OCI-LY3 (cell line): Measurements from ENCODE around the gene DENND1A.

Experiments used
- H2AFZ ChIP-seq: fragments of 200-600, 300-600 bp; shearing (Covaris generic); 2 replicates; pipeline ENCODE4 v1.6.0; 2014; ENCODE audit warnings: antibody characterized with exemption, low read depth, low read length
- H3K27ac ChIP-seq: fragments of 200-600, 300-600 bp; sonication (generic); 2 replicates; pipeline ENCODE4 v1.5.1; 2014; ENCODE audit warnings: mild to moderate bottlenecking, low read length, moderate library complexity, mixed read lengths
- H3K27me3 ChIP-seq: fragments of 200-600, 300-600 bp; sonication (generic); 2 replicates; pipeline ENCODE4 v1.6.1; 2014; ENCODE audit warnings: low read depth, low read length, mixed read lengths
- H3K36me3 ChIP-seq: fragments of 200-600, 300-600 bp; sonication (generic); replicated peaks from 2 replicates; pipeline ENCODE3; 2014; ENCODE audit warnings: low read depth, low read length, mixed read lengths
- H3K4me1 ChIP-seq: fragments of 300-600, 200-600 bp; sonication (generic); 2 replicates; pipeline ENCODE4 v1.6.1; 2014; ENCODE audit warnings: low read length, mixed read lengths
- H3K4me2 ChIP-seq: fragments of 200-600, 300-600 bp; sonication (generic); 2 replicates; pipeline ENCODE4 v1.6.1; 2014; ENCODE audit warnings: low read length, mixed read lengths
- H3K4me3 ChIP-seq: fragments of 300-600, 200-600 bp; sonication (generic); 2 replicates; pipeline ENCODE4 v1.5.1; 2014; ENCODE audit warnings: antibody characterized with exemption, mild to moderate bottlenecking, low read length, moderate library complexity
- H3K79me2 ChIP-seq: fragments of 300-600, 200-600 bp; shearing (Covaris generic); 2 replicates; pipeline ENCODE4 v1.6.1; 2014; ENCODE audit warnings: mild to moderate bottlenecking, low read length, mixed read lengths
- H3K9ac ChIP-seq: fragments of 300-600, 200-600 bp; shearing (Covaris generic); 2 replicates; pipeline ENCODE4 v1.6.0; 2014; ENCODE audit warnings: mild to moderate bottlenecking, low read length, moderate library complexity
- H3K9me3 ChIP-seq: fragments of 200-600, 300-600 bp; shearing (Covaris generic); 2 replicates; pipeline ENCODE4 v1.6.1; 2014; ENCODE audit warnings: low read length, mixed read lengths; ENCODE audit not compliant: insufficient read depth
- H4K20me1 ChIP-seq: fragments of 200-600, 300-600 bp; sonication (generic); 2 replicates; pipeline ENCODE4 v1.6.1; 2016; ENCODE audit warnings: low read length, mixed read lengths; ENCODE audit not compliant: insufficient read depth
- CTCF ChIP-seq: fragments of 200-600, 300-600 bp; sonication (generic); IDR thresholded peaks from 2 replicates; pipeline ENCODE4 v1.5.1; 2014; ENCODE audit warnings: antibody characterized with exemption, low read length, low read depth
- EZH2phosphoT487 ChIP-seq: fragments of 200-600 bp; shearing (Covaris generic); IDR thresholded peaks from 2 replicates; pipeline ENCODE4 v1.6.1; 2018; ENCODE audit warnings: antibody characterized with exemption, mixed run types, low read depth

Gene DENND1A

GRCh38 chr9:123861756-123862120 is 68.2 kb downstream of the DENND1A start:
- TF ChIP-seq EZH2phosphoT487 (no peak), CTCF (no peak)
- Histone ChIP-seq H4K20me1 (peaks cover 72% of the 10 kb centered on the region), H3K36me3 (peaks cover 2% of the 10 kb centered on the region), H3K27me3 (no peaks in the 10 kb centered on the region), H3K4me2 (no peak overlapping the region), H3K4me3 (no peak overlapping the region), H3K4me1 (peaks cover 15% of the 10 kb centered on the region), H3K79me2 (peaks cover 48% of the 10 kb centered on the region), H2AFZ (no peak overlapping the region), H3K9ac (no peak overlapping the region), H3K27ac (no peak overlapping the region), H3K9me3 (no peaks in the 10 kb centered on the region)

- H3K9me3 ChIP-seq = no peaks in the 10 kb centered on the region
- no peak overlapping the region for H3K4me3 ChIP-seq
- H3K36me3 ChIP-seq = peaks cover 6% of the 10 kb centered on the region
- H3K4me2 ChIP-seq = no peak overlapping the region
- H3K9ac ChIP-seq = no peak overlapping the region
- H3K27me3 ChIP-seq = no peaks in the 10 kb centered on the region
- peaks cover 10% of the 10 kb centered on the region for H3K4me1 ChIP-seq
- H4K20me1 ChIP-seq = peaks cover 72% of the 10 kb centered on the region
- no peak for TF ChIP-seq EZH2phosphoT487
- no peak for TF ChIP-seq CTCF
- H2AFZ ChIP-seq = no peak overlapping the region
- H3K79me2 ChIP-seq = peaks cover 48% of the 10 kb centered on the region
- no peak overlapping the region for H3K27ac ChIP-seq
These were observed 68.7 kb downstream of the DENND1A start for GRCh38 chr9:123861086-123861755.

GRCh38 chr9:123860603-123861002 is 69.3 kb downstream of the DENND1A start:
- TF ChIP-seq EZH2phosphoT487 = no peak
- no peak for TF ChIP-seq CTCF
- H3K79me2 ChIP-seq = peaks cover 48% of the 10 kb centered on the region
- H3K9ac ChIP-seq = no peak overlapping the region
- peaks cover 73% of the 10 kb centered on the region for H4K20me1 ChIP-seq
- no peaks in the 10 kb centered on the region for H3K9me3 ChIP-seq
- H3K27ac ChIP-seq = no peak overlapping the region
- H3K4me3 ChIP-seq = no peak overlapping the region
- H3K27me3 ChIP-seq = no peaks in the 10 kb centered on the region
- H2AFZ ChIP-seq = no peak overlapping the region
- peaks cover 4% of the 10 kb centered on the region; the same call in 1 of the 2 replicates for H3K4me1 ChIP-seq
- H3K4me2 ChIP-seq = no peak overlapping the region
- H3K36me3 ChIP-seq = peaks cover 8% of the 10 kb centered on the region

GRCh38 chr9:123852403-123852802 is 77.5 kb downstream of the DENND1A start:
- no peaks in the 10 kb centered on the region for H3K27me3 ChIP-seq
- TF ChIP-seq CTCF = no peak
- TF ChIP-seq EZH2phosphoT487 = no peak
- peaks cover 67% of the 10 kb centered on the region for H4K20me1 ChIP-seq
- H3K79me2 ChIP-seq = peaks cover 56% of the 10 kb centered on the region
- H3K9me3 ChIP-seq = peaks cover 2% of the 10 kb centered on the region; the same call in 1 of the 2 replicates
- no peak overlapping the region for H3K4me3 ChIP-seq
- H3K4me2 ChIP-seq = no peak overlapping the region
- H3K27ac ChIP-seq = no peak overlapping the region
- no peak overlapping the region for H3K9ac ChIP-seq
- peaks cover 34% of the 10 kb centered on the region for H3K36me3 ChIP-seq
- no peak overlapping the region for H2AFZ ChIP-seq
- H3K4me1 ChIP-seq = no peaks in the 10 kb centered on the region
